GM15510 (cell line): ENCODE data around the gene FXYD3.

Experiments used
- POLR2A ChIP-seq: IDR thresholded peaks from 3 replicates; pipeline ENCODE4 v1.6.1; 2011; ENCODE audit warnings: borderline replicate concordance; ENCODE audit not compliant: insufficient read length; ENCODE audit errors: extremely low read depth

Gene FXYD3

GRCh38 chr19:35115177-35115951, at the start of gene FXYD3:
Gene FXYD3 (plus strand): TSS chr19:35115823. CDS start chr19:35119377, 3,554 bp downstream.
- TF ChIP-seq POLR2A, result no peak

GRCh38 chr19:35066121-35066520, 49.5 kb upstream of the FXYD3 start:
- no peak for TF ChIP-seq POLR2A

- TF ChIP-seq POLR2A, result no peak
Observed at GRCh38 chr19:35066691-35067563, 48.7 kb upstream of the FXYD3 start.

- TF ChIP-seq POLR2A, result no peak
Observed at GRCh38 chr19:35068941-35069634, 46.5 kb upstream of the FXYD3 start.

GRCh38 chr19:35069696-35070095, 45.9 kb upstream of the FXYD3 start:
- TF ChIP-seq POLR2A, result no peak

GRCh38 chr19:35070471-35070870, 45.2 kb upstream of the FXYD3 start:
- TF ChIP-seq POLR2A, result no peak

GRCh38 chr19:35073516-35073915, 42.1 kb upstream of the FXYD3 start:
- no peak for TF ChIP-seq POLR2A

GRCh38 chr19:35073941-35074340, 41.7 kb upstream of the FXYD3 start:
- TF ChIP-seq POLR2A, result no peak

GRCh38 chr19:35074426-35075201, 41.0 kb upstream of the FXYD3 start:
- no peak for TF ChIP-seq POLR2A

- no peak for TF ChIP-seq POLR2A
Observed at GRCh38 chr19:35075202-35076025, 40.2 kb upstream of the FXYD3 start.

GRCh38 chr19:35076026-35076370, 39.6 kb upstream of the FXYD3 start:
- no peak for TF ChIP-seq POLR2A

- no peak for TF ChIP-seq POLR2A
Observed at GRCh38 chr19:35076657-35077056, 39.0 kb upstream of the FXYD3 start.

- no peak for TF ChIP-seq POLR2A
Observed at GRCh38 chr19:35077411-35078223, 38.0 kb upstream of the FXYD3 start.
